Activated naive CD8-positive, alpha-beta T cell treated with anti-CD3 and anti-CD28 coated beads, Interleukin-2, amount 50 U/mL, for 24 hours (primary cell): ENCODE results near the gene PPP1R14B.

ENCODE experiments used
- ATAC-seq: fragments of 150-1000 bp; cut with Tn5 transposase; one replicate; pipeline ENCODE4 v1.10.0; 2021
- DNase-seq: peaks from one replicate; pipeline ENCODE4 v3.0.0; 2021
- H3K27ac Mint-ChIP-seq: one replicate; pipeline ENCODE4 v1.8.0; 2021; ENCODE audit warnings: mild to moderate bottlenecking, mixed read lengths
- H3K27me3 Mint-ChIP-seq: one replicate; pipeline ENCODE4 v1.8.0; 2021; ENCODE audit warnings: mixed read lengths
- H3K36me3 Mint-ChIP-seq: one replicate; pipeline ENCODE4 v1.8.0; 2021; ENCODE audit warnings: low read depth, mixed read lengths
- H3K4me1 Mint-ChIP-seq: one replicate; pipeline ENCODE4 v1.8.0; 2021; ENCODE audit warnings: mixed read lengths
- H3K4me3 Mint-ChIP-seq: one replicate; pipeline ENCODE4 v1.8.0; 2021; ENCODE audit warnings: mild to moderate bottlenecking, moderate library complexity, mixed read lengths
- H3K9me3 Mint-ChIP-seq: one replicate; pipeline ENCODE4 v1.8.0; 2021; ENCODE audit warnings: mixed read lengths

PPP1R14B gene

DNA sequence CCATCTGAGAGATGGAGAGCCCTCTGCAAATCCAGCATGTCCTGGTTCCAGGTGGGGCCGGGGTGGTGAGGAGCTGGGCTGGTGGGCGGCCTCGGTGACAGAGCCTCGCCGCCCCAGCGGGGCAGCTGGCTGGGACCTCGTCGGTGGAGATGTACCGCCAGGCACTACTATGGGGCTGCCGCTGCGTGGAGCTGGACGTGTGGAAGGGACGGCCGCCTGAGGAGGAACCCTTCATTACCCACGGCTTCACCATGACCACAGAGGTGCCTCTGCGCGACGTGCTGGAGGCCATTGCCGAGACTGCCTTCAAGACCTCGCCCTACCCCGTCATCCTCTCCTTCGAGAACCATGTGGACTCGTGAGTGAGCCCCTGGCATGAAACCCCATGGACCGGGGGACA, 11.6 kb upstream of the PPP1R14B start:
- no peak overlapping the region for H3K4me3 Mint-ChIP-seq
- H3K4me1 Mint-ChIP-seq = peaks cover 11% of the 10 kb centered on the region
- no peaks in the 10 kb centered on the region for H3K9me3 Mint-ChIP-seq
- no peak overlapping the region for H3K27ac Mint-ChIP-seq
- ATAC-seq (no peak), DNase-seq (no peak)
- H3K36me3 Mint-ChIP-seq = peaks cover 3% of the 10 kb centered on the region
- H3K27me3 Mint-ChIP-seq = no peaks in the 10 kb centered on the region

DNA sequence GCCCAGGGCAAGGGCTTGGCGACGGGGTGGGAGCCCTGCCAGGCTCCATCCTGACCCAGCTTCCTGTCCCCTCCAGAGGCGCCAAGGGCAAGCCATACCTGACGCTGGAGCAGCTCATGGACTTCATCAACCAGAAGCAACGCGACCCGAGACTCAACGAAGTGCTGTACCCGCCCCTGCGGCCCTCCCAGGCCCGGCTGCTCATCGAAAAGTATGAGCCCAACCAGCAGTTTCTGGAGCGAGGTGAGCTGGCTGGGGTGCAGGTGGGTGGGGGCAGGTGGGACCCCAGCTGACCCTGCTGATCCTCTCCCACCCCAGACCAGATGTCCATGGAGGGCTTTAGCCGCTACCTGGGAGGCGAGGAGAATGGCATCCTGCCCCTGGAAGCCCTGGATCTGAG, 9.6 kb upstream of the PPP1R14B start:
- Mint-ChIP-seq H3K27ac (no peak overlapping the region), H3K9me3 (no peaks in the 10 kb centered on the region), H3K4me1 (peaks cover 17% of the 10 kb centered on the region), H3K36me3 (peaks cover 3% of the 10 kb centered on the region), H3K27me3 (no peaks in the 10 kb centered on the region), H3K4me3 (no peak overlapping the region)
- ATAC-seq (no peak), DNase-seq (no peak)

DNA sequence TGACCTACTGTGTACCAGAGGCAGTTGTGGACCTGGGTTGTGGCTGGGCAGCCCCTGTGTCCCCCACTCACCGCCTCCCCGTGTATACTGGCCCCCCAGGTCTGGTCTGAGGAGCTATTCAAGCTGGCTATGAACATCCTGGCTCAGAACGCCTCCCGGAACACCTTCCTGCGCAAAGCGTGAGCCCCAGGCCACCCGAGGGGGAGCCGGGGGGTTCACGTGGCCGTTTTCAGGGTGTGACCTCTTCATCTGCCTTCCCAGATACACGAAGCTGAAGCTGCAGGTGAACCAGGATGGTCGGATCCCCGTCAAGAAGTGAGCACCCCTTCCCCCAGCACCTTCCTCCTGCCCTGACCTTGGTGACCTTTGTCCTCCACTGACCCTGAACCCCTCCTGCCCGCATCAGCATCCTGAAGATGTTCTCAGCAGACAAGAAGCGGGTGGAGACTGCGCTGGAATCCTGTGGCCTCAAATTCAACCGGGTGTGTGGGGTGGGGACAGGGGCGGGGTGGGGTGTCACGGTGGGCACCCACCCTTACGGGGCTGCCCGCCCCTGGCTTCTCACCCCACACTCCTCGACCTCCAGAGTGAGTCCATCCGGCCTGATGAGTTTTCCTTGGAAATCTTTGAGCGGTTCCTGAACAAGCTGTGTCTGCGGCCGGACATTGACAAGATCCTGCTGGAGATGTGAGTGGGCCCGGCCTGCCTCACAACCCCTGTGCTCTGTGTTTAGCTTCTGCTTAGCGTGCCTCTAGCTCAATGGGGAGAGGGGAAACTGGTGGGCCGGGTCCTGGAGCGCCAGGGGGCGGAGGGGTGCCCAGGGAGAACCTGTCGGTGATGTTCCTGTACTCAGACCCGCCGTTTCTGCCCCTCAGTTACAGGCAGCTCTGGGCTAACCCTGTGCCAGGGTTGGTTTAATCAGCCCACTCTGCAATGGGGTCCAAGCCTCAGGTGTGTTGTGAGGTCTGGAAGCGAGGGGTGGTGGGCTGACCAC, 8.7 kb upstream of the PPP1R14B start:
- DNase-seq (no peak), ATAC-seq (no peak)
- Mint-ChIP-seq H3K4me3 (no peak overlapping the region), H3K27ac (no peak overlapping the region), H3K27me3 (no peaks in the 10 kb centered on the region), H3K36me3 (peaks cover 3% of the 10 kb centered on the region), H3K9me3 (no peaks in the 10 kb centered on the region), H3K4me1 (peaks cover 21% of the 10 kb centered on the region)

DNA sequence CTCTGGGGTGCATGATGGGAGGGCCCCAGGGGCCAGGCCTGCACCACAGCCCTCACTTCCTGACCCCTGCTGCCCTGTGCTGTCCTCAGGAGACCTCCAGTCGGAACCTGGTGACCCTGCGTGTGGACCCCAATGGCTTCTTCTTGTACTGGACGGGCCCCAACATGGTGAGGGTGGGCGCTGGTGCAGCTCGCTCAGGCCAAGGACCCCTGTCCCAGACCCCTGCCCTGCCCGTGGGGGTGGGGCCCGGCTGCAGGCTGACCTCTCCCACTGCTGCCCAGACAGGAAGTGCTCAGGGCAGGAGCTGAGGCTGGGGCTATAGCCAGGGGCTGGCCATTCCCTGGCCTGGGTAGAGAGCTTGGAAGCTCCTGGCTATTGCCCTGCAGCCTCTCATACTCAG, 7.6 kb upstream of the PPP1R14B start:
- Mint-ChIP-seq H3K27me3 (no peaks in the 10 kb centered on the region), H3K4me3 (no peak overlapping the region), H3K27ac (no peak overlapping the region), H3K9me3 (no peaks in the 10 kb centered on the region), H3K4me1 (peaks cover 14% of the 10 kb centered on the region), H3K36me3 (no peaks in the 10 kb centered on the region)
- ATAC-seq (no peak), DNase-seq (no peak)

DNA sequence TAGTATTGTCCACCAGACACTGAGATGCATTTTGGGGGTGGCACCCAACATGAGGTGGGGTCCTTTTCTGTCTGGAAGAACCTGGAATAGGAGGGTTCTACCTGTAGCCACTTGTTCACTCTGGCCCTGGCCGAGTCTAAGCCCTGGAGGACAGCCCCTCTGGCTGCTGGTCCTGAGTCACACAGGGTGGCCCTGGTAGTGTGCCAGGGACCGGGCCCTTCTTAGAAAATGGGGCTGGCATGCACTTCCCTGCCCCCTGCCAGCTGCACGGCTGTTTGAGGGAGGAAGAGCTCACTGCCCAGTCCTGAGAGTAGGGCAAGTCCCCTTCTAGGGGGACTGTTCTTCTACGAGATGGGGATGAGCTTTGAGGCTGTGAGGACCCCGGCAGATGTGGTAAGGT, 6.7 kb upstream of the PPP1R14B start:
- Mint-ChIP-seq H3K36me3 (no peaks in the 10 kb centered on the region), H3K4me3 (no peak overlapping the region), H3K9me3 (no peaks in the 10 kb centered on the region), H3K27ac (no peak overlapping the region), H3K27me3 (no peaks in the 10 kb centered on the region), H3K4me1 (peaks cover 14% of the 10 kb centered on the region)
- DNase-seq = no peak
- no peak for ATAC-seq

DNA sequence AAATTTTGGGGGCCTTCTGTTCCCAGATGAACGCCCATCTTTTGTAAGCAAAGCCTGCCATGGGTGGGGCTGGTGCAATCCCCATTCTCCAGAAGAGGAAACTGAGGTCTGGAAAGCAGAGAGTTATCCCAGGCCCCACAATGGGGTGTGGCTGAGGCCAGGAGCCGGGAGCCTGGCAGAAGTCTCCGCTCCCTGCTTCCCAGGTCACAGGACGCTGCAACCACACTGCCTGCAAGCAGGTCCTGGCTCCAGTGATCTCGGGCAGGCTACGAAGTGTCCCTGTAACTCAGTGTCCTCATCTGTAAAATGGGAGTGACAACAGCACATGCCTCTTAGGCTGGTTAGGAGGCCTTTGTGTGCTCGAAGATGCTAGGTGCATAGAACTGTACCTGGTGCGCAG, 6.3 kb upstream of the PPP1R14B start:
- DNase-seq (no peak), ATAC-seq (no peak)
- Mint-ChIP-seq H3K9me3 (no peaks in the 10 kb centered on the region), H3K27ac (no peak overlapping the region), H3K36me3 (no peaks in the 10 kb centered on the region), H3K4me1 (peaks cover 15% of the 10 kb centered on the region), H3K27me3 (no peaks in the 10 kb centered on the region), H3K4me3 (no peak overlapping the region)

DNA sequence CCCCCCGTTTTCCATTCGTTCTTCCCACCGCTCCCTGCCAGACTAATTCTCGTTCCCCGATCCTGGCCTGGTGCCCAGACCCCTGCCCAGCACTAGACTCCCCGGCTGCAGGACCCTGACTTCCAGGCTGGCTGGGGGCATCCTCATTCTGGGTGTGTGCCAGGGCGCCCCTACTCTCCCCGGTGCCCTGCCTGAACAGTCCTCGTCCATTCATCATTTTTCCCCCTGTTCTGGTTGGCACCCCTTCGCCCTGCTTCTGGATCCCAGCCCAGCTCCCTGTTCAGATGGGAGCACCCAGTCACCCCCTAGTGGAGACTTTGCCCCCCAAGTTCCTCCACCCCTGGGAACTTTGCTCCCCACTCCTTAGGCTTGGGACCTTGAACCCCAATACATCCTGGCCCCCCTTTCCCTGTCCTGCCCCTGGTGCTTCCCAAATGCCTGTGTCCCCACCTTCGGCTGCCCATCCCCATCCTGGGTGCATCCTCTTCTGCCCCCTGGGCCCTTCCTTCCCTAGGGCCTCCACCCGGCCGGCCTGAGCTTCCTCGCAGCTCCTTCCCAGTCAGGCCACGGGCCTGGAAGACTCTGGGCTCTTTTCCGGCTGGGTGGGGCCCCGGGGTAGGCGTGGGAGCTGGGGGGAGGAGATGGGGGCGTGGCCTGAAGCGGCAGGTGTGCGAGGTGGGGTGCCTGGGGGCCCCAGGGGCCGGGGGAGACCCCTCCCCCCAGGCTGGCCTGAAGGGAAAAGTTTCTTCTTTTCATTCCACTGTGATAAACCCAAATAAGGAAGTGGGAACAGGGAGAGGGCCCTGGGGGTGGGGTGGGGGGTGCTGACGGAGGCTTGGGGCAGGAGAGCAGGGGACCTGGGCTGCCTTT, 5.5 kb upstream of the PPP1R14B start:
- no peaks in the 10 kb centered on the region for H3K9me3 Mint-ChIP-seq
- no peak for DNase-seq
- no peak for ATAC-seq
- no peaks in the 10 kb centered on the region for H3K36me3 Mint-ChIP-seq
- H3K27ac Mint-ChIP-seq = no peak overlapping the region
- peak overlapping the region; percentile 84 for H3K4me3 Mint-ChIP-seq
- H3K27me3 Mint-ChIP-seq = no peaks in the 10 kb centered on the region
- peaks cover 18% of the 10 kb centered on the region for H3K4me1 Mint-ChIP-seq

DNA sequence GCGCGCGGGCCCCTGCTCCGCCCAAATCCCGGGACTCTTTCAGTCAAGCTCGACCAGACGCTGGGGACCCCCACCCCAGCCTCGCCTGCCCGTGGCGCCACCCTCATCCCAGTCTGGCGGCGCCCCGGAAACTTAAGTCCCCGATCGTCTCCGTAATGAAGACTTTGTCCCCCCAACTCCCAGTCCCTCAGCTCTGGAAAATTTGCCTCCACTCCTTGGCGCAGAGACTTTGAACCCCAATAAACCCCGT, 4.9 kb upstream of the PPP1R14B start:
- Mint-ChIP-seq H3K4me3 (peak overlapping the region; percentile 84), H3K27ac (no peak overlapping the region), H3K36me3 (no peaks in the 10 kb centered on the region), H3K4me1 (peaks cover 22% of the 10 kb centered on the region), H3K9me3 (no peaks in the 10 kb centered on the region), H3K27me3 (no peaks in the 10 kb centered on the region)
- ATAC-seq (no peak), DNase-seq (no peak)

DNA sequence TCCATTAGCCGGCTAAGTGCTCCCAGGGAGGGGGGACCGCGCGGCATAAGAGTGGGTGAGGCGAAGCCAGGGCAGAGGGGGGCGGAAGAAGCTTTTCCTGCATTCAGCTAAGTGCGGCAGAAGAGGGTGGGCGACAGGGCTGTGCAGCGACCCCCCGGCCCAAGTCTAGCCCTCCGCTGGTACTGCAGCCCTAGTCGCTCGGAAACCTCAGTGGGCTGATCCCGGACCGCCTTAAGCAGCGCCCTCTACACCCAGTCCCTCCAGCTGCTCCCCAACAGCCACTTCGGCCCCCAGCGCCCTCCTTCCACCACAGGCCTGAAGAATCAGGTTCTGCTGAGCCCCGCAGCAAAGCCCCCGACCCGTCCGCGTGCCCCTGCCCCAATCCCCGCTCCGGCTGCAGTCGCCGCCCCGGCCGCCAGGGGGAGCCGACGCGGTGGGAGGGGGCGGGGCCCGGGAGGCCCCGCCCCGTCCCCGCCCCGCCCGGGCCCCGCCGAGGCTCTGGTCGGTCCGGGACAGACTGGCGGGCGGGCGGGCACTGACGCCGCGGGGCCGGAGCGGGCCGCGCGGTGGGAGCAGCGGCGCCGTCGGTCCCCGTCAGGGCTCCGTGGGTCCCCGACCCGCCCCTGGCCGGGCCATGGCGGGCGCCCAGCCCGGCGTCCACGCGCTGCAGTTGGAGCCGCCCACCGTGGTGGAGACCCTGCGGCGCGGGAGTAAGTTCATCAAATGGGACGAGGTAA, 4.4 kb upstream of the PPP1R14B start, which contains the start of gene PLCB3:
Gene PLCB3, plus strand, starts transcription at position 515 of the 737 bp plus-strand sequence. Its CDS starts 120 bp downstream, at position 635.
- no peaks in the 10 kb centered on the region for H3K9me3 Mint-ChIP-seq

DNA sequence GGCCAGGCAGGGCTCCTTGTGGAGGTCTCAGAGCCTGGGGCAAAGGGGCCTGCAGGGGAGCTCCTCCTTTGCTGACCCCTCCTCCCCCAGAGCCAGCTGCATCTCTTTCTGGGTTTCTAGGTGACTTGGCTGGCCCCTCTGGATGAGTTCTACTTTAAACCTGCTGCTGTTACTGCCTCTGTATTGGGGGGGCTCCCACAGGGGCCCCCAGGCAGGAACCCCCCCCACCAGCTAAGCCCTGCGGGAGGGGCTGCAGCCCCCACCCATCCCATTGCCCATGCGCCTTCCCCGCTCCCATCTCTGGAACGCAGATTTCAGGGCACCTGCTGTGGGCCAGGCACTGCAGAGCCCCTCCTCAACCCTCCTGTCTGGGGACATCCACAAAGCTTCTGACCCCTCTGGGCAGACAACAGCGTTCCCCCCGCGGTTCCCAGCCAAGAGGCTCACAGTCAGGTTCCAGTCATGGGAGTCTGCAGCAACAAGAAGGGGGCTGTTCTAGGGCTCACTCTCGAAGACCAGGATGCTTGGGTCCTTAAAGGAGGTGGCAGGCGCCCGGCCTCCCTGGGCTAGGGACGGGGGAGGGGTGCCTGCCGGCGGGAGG, 3.8 kb upstream of the PPP1R14B start:
- Mint-ChIP-seq H3K4me1 (peaks cover 22% of the 10 kb centered on the region), H3K9me3 (no peaks in the 10 kb centered on the region), H3K27ac (no peak overlapping the region), H3K27me3 (no peaks in the 10 kb centered on the region), H3K4me3 (no peak overlapping the region), H3K36me3 (peaks cover 1% of the 10 kb centered on the region)
- no peak for DNase-seq
- peak; percentile 2 for ATAC-seq

More for the DNA sequence above, 4.4 kb upstream of the PPP1R14B start, which contains the start of gene PLCB3:
- no peaks in the 10 kb centered on the region for H3K27me3 Mint-ChIP-seq
- no peak within 1 kb of the TSS for H3K27ac Mint-ChIP-seq
- peak within 1 kb of the TSS; percentile 84 for H3K4me3 Mint-ChIP-seq
- DNase-seq (peak; percentile 70), ATAC-seq (peak; percentile 61)
- no peaks in the 10 kb centered on the region for H3K36me3 Mint-ChIP-seq
- peaks cover 22% of the 10 kb centered on the region for H3K4me1 Mint-ChIP-seq

DNA sequence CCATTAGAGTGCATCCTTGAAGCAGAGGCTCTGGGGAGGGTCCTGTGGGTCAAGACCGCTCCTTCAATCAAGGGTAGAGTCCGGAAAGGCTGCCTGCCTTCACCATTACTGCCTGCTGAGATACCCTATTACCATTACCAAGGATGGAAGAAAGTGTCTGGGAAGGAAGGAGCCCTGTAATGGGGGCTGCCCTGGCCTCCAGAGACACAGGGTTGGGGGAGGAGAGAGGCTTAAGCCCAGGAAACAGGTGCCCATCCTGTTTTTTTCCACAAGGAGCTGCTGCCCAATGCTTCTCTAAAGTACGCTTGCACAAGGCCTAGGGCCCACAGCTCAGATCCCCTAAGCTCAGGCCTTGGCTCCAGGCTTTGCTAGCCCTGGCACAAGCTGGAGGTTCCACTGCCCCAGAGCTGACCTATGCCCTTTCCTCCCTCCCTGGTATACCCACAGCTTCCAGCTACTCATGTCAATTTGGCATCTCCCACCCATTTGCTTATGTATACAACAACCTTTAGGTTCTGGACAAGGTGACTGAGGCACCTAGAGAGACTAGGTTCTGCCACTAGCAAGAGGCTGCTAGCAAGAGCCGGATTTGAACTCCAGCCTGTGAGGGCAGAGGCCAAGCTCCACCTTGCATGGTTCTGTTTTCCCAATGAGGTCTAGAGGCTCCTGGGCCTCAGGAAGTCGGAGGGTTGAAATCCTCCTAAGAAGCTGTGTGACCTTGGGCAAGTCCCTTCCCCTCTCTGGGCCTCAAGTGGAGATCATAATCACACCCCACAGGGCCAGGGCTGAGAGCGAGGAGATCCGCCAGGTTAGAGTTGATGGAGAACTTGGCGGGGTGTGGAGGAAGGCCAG, 3.0 kb upstream of the PPP1R14B start:
- peaks cover 22% of the 10 kb centered on the region for H3K4me1 Mint-ChIP-seq

DNA sequence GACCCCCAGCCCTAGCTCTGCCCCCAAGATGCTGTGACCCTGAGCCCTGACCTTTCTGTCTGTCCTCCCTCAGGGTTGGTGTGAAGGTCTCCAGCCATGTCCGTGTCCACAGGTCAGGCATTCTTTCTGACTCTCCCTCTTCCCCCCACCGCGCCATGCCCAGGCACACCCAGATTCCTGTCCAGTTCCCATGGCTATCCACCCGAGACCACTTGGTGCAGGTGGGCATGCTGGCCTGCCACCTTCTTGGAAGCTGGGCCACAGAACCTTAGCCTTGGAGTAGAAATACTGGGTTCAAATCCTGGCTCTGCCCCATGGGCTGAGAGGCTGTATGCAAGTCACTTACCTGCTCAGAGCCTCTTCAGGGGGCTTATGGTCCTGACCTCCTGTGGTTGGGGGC, 2.3 kb upstream of the PPP1R14B start:
- H3K27ac Mint-ChIP-seq = no peak overlapping the region
- H3K4me3 Mint-ChIP-seq = no peak overlapping the region
- H3K36me3 Mint-ChIP-seq = peaks cover 1% of the 10 kb centered on the region

More for the DNA sequence above, 3.0 kb upstream of the PPP1R14B start:
- Mint-ChIP-seq H3K27me3 (no peaks in the 10 kb centered on the region), H3K27ac (no peak overlapping the region), H3K4me3 (no peak overlapping the region), H3K9me3 (no peaks in the 10 kb centered on the region), H3K36me3 (peaks cover 1% of the 10 kb centered on the region)
- ATAC-seq (no peak), DNase-seq (no peak)

DNA sequence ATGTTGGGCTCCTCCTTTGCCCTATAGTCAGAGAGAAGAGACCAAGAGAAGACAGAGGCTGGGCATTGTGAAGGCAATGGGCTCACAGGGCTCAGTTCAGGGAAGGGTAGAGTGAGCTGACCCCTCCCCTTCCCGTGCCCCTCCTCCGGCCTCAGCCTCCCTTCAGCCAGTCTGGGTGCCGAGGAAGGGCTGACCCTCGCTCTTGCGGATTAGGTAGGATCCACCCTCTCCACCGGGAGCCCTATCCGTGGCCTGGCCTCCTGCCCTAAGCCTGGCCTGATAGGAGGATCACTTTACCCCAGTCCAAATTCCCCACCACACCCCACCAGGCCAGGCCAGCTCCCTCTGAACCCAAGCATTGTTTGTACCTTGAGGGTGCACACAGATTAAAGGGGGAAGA, 1.8 kb upstream of the PPP1R14B start:
- ATAC-seq = no peak
- H3K9me3 Mint-ChIP-seq = no peaks in the 10 kb centered on the region
- no peak for DNase-seq
- H3K4me1 Mint-ChIP-seq = peaks cover 29% of the 10 kb centered on the region
- H3K36me3 Mint-ChIP-seq = peaks cover 5% of the 10 kb centered on the region
- no peaks in the 10 kb centered on the region for H3K27me3 Mint-ChIP-seq
- no peak overlapping the region for H3K4me3 Mint-ChIP-seq
- no peak overlapping the region for H3K27ac Mint-ChIP-seq

More for the DNA sequence above, 2.3 kb upstream of the PPP1R14B start:
- DNase-seq (no peak), ATAC-seq (no peak)
- no peaks in the 10 kb centered on the region for H3K27me3 Mint-ChIP-seq
- peaks cover 25% of the 10 kb centered on the region for H3K4me1 Mint-ChIP-seq
- no peaks in the 10 kb centered on the region for H3K9me3 Mint-ChIP-seq
